ENCODE measurements around the gene POTEJ.
"Not testable (repeated sequence)": the region's sequence is repeated elsewhere in the genome, so short reads cannot be mapped to it uniquely, and the experiment has no call there.

Gene POTEJ

DNA sequence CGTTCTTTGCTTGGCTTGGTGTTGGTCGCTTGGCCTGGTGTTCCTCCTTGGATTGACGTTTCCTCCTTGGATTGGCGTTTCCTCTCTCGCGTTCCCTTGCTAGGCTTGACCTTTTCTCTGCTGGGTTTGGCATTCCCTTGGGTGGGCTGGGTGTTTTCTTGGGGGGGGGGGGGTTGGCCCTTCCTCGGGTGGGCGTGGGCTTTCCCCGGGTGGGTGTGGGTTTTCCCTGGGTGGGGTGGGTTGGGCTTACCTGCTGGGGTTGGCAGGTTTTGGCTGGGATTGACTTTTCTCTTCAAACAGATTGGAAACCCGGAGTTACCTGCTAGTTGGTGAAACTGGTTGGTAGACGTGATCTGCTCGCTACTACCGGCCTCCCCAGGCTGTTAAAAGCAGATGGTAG, at the start of gene POTEJ:
POTEJ (plus strand) TSS at position 301 of the 400 bp plus-strand sequence; CDS start at position 394, 93 bp downstream.
- not testable (repeated sequence) for DNase-seq

DNA sequence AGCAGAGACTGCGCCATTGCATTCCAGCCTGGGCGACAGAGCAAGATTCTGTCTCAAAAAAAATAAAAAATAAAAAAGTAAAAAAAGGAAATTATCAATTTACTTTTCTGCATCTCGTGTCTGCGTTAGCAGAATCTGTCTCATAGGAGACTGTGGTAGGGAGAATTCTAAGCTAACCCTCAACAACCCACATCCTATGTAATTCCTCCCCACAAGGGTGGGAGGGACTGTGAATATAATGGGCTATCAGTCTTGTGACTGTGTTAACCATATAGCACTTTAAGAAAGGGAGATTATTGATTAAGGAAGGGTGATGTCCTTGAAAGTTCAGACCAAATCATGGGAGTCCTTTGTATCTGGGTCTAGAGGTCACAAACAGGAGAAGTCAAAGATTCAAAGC, 45.1 kb upstream of the POTEJ start:
- not testable (repeated sequence) for DNase-seq

DNA sequence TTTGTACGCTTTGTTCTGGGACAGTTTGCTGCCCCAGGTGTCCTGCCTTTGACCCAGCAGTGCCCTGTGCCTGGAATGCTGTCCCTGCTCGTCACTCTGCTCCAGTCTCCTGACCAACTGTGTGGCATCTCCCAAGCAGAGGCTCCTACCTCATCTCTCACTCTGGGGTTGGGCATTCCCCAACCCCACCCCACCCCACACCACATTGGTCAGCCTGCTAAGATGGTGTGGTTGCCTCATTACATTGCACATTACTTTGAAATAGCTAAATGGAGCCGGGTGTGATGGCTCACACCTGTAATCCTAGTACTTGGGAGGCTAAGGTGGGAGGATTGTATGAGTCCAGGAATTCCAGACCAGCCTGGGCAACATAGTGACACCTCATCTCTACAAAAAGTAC, 39.3 kb upstream of the POTEJ start:
- DNase-seq, result not testable (repeated sequence)

DNA sequence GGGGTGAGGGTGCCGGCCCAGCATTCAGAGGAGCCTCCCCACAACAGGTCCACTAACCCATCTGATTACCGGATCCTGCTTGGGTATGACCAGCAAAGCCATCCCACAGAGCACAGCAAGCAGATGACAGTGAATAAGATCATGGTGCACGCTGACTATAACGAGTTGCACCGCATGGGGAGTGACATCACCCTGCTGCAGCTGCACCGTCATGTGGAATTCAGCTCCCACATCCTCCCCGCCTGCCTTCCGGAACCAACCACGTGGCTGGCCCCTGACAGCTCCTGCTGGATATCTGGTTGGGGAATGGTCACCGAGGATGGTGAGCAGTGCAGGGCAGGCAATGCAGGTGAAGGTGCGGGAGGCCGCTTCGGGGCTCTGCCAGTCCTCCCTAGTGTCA, 37.0 kb upstream of the POTEJ start:
- not testable (repeated sequence) for DNase-seq

DNA sequence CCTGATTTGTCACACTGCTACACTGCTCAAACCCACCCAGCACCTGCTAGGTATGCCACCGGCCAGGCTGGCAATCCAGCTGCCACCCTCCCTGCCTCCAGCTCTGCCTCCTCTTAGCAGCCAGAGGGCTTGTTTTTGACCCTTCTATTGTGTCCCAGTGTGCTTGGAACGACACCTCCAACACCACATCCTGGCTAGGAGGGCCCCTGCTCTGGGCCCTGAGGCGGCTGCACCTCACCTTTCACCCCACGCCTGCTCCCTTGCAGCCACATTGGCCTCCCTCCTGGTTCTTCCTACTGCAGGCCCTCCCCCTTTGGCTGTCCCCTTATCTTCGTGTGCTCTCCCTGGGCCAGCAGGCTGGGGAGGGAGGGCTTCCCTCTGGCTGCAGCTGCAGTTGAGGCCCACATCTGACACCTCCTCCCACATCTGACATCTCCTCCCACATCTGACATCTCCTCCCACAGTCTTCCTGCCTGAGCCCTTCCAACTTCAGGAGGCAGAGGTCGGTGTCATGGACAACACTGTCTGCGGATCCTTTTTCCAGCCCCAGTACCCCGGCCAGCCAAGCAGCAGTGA, 34.9 kb upstream of the POTEJ start:
- DNase-seq, result not testable (repeated sequence)

DNA sequence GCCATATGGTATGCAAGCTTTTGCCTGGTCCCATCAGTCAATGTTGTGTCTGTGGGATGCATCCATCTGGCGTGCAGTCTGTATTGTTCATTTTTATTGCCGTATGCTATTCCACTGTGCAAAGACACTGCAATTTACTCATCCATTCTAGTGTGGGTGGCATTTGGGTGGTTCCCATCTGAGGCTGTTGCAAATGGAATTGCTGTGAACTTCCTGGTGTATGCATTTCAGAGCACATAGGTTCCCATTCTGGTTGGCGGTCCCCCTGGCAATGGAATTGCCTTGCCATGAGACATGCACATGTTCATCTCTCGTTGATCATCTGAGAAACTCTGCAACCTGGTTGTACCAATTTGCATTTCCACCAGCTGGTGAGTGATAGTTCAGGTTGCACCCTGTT, 33.7 kb upstream of the POTEJ start:
- not testable (repeated sequence) for DNase-seq

DNA sequence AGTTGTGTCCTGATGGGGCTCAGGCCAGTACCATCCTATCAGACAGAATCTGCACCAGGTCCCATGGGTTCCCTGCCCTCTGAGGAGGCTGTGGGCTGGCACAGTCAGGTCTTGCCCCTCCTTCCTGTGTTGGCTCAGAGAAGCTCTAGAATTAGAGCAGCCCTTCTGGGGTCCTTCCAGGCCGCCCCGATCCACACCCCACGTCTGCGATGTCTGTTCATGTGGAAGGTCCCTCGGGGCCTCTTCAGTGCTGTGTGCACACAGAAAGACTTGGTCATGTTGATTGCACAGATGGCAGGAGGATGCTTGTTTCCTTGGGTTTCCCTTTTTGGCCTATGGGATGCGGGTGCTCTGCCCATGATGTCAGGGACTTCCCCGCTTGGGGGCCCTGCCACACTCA, 32.1 kb upstream of the POTEJ start:
- DNase-seq, result not testable (repeated sequence)

DNA sequence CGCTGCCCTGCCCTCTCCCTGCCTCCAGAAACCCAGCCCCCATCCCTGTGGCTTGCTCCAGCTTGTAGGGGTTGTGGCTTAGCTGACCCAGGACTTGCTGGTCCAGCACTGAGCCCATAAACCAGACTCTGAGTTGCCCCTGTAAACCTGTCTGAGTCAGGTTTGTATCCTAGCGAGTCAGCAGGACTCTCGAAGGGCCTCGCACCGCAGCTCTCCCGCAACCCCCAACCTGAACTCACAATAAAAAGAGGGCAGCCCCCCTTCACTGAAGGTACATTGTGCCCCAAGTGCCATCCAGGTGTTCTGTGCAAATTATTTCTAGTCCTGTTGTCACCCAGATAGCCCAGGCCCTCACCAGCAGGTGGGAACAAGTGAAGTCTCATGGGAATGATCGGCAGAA, 29.7 kb upstream of the POTEJ start:
- not testable (repeated sequence) for DNase-seq

DNA sequence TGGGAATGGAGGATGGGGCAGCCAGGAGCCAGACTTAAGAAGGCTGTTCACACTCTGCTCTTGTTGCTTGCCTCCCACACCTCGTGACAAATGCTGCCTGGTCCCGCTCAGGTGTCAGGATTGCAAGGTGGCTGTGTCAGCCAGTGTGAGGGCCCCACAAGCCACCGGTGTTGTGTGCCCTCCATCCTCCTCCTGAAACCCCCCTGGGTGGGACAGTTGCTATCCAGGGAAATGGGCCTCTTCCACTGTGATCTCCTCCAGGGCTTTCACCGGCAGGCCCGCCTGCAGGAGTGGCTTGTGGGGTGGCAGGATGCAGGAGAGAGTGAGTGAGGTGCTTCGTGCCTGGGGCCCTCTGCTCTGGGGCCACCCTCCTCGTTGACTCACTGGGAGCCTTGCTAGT, 28.3 kb upstream of the POTEJ start:
- not testable (repeated sequence) for DNase-seq

DNA sequence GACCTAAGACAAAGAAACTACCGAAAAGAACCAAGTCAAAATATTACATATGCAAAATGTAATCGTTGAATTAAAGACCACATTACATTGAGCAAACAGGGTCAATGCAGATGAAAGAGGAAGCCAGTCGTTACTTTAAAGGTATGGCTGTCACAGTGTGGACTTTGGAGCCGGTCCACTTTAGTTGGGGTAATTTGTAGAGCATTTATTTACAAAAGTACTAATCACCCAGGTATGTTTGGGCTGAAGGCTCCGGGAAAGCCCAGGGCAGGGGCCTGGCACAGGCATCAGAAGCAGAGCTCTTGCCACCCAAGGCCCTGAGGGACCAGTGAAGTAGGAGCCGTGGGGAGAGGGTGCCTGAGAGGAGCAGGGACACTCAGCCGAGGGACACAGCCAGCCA, 27.7 kb upstream of the POTEJ start:
- DNase-seq, result not testable (repeated sequence)

DNA sequence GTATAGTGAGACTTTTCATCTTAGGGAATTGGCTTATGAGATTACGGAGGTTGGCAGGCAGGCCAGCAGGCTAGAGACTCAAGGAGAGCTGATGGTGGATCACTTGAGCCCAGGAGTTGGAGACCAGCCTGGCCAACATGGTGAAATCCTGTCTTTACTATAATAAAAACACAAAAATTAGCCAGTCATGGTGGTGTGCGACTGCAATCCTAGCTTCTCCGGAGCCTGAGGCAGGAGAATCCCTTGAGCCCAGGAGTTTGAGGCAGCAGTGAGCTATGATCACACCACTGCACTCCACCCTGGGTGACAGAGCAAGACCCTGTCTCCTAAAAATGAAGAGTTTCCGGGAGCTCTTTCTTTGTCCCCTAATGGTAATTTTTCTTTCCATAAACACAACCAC, 26.5 kb upstream of the POTEJ start:
- DNase-seq, result not testable (repeated sequence)

DNA sequence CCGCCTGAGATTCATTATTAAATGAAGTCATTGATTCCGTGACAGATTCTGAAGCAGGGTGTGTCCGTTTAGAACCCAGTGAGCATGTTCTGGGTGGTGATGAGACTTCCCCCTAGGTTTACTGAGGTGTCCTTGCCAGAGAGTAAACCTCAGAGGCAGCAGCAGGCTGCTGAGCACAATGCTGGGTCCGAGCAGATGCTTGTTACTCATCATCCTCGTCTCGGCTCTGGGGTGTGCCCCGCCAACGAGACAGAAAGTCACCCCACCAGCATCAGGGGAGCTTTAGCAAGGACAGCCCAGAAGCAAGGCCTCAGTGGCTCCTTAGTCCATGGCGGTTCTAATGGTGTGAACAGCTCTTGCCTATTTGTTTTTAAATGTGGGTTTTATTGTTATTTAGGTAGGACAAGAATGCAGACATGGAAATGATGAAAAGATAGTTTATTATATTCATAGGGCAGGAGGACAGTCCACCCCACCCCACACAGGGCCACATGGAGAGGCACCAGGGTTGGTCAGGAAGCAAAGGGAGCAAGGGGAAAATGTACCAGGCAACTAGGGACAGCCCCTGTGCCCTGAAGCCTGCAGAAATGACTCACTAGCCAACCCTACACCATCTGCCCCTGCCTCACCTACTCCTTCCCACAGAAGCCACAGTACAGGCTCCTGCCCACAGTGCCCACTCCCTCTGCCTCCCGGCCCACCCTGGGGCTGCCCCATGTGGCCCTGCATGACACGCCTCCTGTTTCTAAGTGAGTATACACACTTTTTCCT, 22.4 kb upstream of the POTEJ start:
- DNase-seq, result not testable (repeated sequence)

DNA sequence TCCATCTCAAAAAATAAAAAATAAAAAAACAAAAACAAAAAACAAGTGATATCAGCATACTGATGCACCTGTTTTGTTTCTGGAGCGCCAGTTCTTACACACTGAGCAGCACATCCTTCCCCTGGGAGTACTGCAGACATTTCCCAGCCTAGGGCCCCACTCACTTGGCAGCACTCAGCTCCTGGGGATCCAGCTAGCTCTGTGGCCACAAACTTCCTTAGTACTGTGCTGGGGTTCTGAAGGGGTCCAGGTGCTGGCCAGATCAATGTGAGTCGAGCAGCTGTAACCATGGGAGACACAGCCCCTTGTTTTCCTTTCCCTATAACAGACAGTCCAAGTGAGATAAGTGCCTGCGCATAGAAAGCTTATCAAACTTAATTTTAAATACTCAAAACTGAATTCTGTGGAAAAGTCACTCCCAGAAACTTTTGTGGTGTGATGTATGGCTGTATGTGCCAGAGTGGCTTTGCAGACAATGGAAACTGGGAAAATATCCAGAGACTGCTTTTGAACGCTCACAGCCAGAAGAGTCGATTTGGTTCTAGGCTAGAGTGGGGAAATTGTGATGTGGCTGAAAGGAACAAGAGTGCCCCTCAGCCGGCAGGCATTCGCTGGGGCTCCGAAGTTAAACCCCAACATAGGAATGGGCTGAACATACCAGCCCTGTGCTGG, 20.9 kb upstream of the POTEJ start:
- DNase-seq, result not testable (repeated sequence)

DNA sequence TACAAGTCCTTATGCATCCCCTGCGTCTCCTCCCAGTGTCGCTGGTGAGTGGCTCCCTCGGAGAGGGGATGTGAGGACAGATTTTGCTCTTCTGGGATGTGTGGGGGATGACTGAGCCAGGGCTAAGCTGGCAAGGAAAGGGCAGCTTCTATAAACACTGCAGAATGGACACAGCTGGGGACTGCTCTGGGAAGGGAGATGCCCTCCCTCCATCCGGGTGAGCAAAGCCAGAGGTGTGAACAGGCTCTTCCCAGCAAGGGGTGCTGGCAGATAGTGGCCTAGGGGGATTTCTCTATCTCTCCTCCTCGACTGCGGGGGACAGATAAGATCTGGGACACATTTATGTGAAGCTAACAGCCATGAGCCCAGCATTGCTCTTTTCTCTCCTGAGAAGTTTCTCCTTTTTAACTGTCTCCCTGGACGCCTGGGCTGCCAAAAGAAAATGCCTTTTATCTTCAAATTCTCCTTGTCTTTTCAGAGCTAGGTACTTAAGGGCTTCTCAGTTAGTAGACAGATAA, 20.3 kb upstream of the POTEJ start:
- not testable (repeated sequence) for DNase-seq

DNA sequence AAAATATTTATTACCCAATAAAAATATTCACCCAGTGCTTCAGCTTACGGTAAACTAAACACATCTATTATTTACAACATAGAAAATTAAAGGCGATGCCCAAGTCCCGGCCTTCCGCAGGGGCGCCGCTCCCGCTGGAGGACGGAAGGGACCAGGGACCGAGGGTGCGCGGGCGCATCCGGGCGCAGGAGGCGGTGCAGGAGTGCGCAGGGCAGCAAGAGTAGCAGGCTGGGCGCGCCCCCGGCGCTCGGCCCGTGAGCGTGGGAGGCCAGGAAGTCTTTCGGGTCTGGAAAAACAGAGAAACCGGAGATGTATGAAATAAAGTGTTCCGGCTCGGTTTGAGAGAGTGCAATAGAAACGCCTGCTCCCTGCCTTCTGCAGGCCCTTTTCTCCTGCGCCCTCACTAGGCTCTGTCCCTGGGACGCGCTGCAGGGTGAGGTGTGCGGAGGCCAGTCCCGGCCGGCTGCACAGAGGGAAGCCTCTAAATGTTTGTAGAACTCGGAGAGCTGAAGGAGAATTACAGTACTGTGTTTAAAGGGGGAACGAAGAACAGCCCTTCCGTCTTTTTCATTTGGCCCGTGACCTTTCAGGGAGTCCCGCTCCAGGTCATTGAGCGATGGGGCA, 18.3 kb upstream of the POTEJ start:
- DNase-seq, result not testable (repeated sequence)

DNA sequence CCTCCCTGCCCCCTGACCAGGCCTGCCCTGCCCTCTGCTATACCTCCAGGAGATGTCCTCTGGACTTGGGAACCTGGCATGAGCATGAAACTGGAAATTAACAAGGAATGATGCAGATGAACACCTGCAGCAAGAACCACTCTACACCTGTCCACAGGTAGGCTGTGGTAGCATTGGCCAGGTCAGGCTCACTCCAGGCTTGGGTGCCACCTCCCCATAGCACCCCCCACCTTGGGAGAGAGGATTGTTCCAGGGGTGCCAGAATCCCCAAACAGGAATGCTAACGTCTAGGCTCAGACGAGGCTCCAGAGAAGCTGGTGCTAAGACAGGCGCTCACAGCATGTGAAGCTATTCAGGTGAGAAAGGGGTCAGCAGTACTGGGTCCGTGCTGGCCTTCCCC, 17.2 kb upstream of the POTEJ start:
- DNase-seq, result not testable (repeated sequence)

DNA sequence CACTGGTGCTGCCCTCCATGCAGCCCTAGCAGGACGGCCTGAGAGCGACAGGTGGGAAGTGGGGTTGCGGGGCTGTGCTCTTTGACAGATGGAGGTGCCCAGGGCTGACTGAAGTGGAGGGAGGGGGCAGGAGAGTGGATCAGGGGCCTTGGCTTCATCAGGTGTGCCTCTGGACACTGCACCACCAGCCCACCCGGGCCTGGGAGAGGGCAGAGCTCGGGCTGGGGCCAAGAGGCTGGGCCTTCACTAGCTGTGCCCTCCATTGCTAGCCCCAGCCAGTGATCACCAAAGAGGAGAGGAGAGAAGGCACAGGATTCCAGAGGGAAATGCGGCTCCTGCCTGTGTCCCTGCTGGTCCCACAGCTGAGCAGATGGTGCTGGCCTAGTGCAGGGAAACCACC, 14.5 kb upstream of the POTEJ start:
- DNase-seq, result not testable (repeated sequence)

DNA sequence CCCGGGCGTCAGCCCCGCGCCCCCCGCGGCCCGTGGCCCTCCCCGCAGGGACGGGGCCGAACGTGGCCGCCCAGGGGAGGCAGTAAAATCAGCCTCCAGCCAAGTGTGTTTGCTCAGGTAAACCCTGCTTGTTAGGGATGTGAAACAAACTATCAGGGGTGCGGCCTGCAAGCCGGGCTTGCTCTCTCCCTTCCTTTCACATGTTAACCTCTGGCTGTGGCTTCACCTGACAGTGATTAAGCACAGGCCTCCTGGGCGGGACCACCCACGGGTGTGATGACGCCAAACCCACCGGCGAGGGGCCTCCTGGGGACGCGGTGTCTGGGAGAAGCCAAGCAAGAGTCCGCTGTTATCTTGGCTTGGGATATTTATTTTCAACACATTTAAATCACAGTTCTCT, 13.2 kb upstream of the POTEJ start:
- not testable (repeated sequence) for DNase-seq

DNA sequence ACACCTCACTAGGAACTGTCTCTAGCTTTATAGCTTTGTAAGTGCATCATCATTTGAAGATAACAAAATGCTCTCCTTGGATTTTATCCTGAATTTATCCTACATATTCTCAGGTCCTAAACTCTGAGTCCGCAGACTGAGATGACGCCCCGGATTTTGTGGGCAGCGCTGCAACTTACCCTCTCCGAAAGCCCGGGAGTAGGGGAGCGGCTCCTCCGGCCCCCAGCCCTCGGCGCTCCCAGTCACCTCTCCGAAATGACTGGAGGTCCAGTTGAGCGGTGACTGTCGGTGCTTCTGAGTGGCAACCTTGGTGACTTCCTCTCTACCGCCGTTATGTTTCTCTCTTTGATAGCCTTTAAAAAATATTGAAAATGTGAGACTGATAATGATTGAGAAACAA, 12.8 kb upstream of the POTEJ start:
- DNase-seq, result not testable (repeated sequence)

DNA sequence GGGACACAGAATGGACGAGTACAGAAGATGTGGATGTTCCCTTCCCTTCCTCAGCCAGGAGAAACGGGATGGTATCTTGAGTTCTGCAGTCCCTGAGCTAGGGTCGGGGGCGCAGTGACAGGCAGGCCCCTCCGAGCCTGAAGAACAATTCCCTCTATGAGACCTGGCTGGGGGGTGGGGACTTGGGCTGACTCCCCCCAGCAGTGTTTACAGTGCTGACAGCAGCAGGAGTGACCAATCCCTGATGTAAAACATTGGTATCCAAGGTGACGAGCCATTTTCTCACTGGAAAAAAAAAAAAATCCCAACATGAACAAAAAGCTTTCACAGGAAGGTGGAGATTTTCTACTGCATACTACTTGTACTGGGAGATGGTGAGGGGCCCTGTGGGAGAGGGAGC, 11.8 kb upstream of the POTEJ start, which contains the start of gene CFC1:
CFC1 (minus strand) TSS at position 183 of the 400 bp plus-strand sequence. CDS start 288 bp downstream, outside the sequence.
- DNase-seq, result not testable (repeated sequence)

DNA sequence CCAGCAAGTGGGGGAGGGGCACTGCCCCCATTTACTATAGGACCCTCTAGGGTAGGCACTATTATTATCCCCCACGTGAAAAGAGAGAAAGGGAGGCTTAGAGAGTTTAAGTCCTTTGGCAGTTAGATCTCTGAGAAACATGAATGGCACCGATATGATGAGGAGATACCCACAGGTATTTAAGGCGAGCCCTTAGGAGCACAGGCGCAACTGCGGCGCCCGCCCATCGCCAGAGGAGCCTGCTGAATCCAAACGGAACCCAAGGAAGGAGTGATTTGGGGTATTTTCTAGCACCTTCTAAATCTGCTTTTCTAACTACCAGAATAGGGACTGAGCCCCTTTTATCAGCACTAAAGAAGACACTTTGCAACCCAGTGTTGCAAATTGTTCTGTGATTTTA, 11.3 kb upstream of the POTEJ start:
- not testable (repeated sequence) for DNase-seq

DNA sequence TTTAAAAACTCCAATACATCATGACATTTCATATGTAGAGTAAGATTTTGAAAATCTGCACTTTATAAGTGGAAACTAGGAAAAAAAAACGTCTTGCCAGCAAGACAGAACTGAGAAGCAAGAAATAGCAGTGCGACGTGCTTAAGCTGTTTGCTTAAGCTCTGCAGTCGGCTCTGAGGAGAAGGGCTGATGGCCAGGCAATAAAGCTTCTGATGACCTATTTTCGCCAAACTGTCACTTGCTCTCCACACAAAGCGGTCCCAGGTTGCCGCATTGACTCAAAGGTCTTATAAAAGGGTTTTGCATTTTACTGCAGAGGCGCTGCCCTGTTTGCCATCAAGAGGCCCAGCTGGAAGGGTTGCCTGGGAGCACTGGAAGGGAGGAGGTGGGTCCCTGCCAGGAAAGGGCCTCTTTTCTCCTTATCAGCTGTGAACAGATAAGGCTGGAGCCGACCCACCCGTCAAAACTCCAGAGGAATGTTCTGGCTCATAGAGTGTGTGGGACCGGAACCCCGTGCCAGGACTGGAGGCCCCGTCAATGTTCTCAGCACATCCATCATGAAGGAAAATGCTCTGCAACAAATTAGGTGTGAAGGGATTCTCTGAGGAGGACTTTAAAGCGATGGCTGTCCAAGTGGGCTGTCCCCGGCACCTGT, 9.5 kb upstream of the POTEJ start:
- not testable (repeated sequence) for DNase-seq

All from CD4-positive, alpha-beta T cell treated with Interferon alpha-2 for 1 hour (primary cell).